Thymus (tissue), 11 donors: Measurements from ENCODE around the gene SMIM23. TPM values are rescaled to one million over a fixed set of nuclear protein-coding genes. Genes with fewer than 3 reads are reported as not detected.

Source experiments
- DNase-seq, 9 donors: peaks; one replicate each; pipeline ENCODE4 v3.0.0-alpha.2; 2013; ENCODE audit warnings: low spot score in 9 of 9, low read depth in 6 of 9, missing footprints in 1 of 9
- H3K27ac ChIP-seq, 2 donors: one replicate each; pipeline ENCODE4 v1.5.1; 2013; ENCODE audit warnings: control low read depth in 1 of 2, low read depth in 1 of 2, low read length in 1 of 2, mild to moderate bottlenecking in 1 of 2, moderate library complexity in 1 of 2
- H3K27me3 ChIP-seq, 2 donors: one replicate each; pipeline ENCODE4 v1.5.1; 2013; ENCODE audit warnings: low read length in 1 of 2; ENCODE audit not compliant: control insufficient read depth in 2 of 2, insufficient read depth in 1 of 2
- H3K36me3 ChIP-seq, 2 donors: one replicate each; pipeline ENCODE4 v1.5.1; 2013; ENCODE audit warnings: low read length in 1 of 2, mild to moderate bottlenecking in 1 of 2, moderate library complexity in 1 of 2; ENCODE audit not compliant: control insufficient read depth in 2 of 2, insufficient read depth in 2 of 2
- H3K4me1 ChIP-seq, 2 donors: one replicate each; pipeline ENCODE4 v1.5.1; 2013; ENCODE audit warnings: low read length in 2 of 2; ENCODE audit not compliant: control insufficient read depth in 2 of 2, insufficient read depth in 2 of 2
- H3K4me3 ChIP-seq, 2 donors: one replicate each; pipeline ENCODE4 v1.5.1; 2013; ENCODE audit warnings: low read length in 2 of 2, control low read depth in 1 of 2, mild to moderate bottlenecking in 1 of 2
- H3K9me3 ChIP-seq, 2 donors: one replicate each; pipeline ENCODE4 v1.5.1; 2013; ENCODE audit warnings: low read length in 1 of 2, mild to moderate bottlenecking in 1 of 2; ENCODE audit not compliant: control insufficient read depth in 2 of 2, insufficient read depth in 1 of 2
- WGBS: extraction: QIAGEN DNeasy Blood & Tissue Kit; methylation state at CpG from one replicate; pipeline ENCODE4 v1.1.7; 2013; 5-methylcytosine and 5-hydroxymethylcytosine counted together
- polyA plus RNA-seq: library from polyadenylated mRNA; stranded (reverse); fragments of 200-250 nt; gene quantifications from one replicate; pipeline ENCODE4 v1.2.3, GENCODE V29; 2013
- total RNA-seq: library from RNA; stranded (reverse); fragments of 120-200 nt; gene quantifications from one replicate; pipeline ENCODE4 v1.2.4, GENCODE V29; 2013
- donor health status: healthy.

Gene SMIM23
- total and polyA plus RNA-seq, 2 donors, result 0.02 TPM; not detected in 1

- H3K27me3 ChIP-seq, result no peaks in the 10 kb centered on the region
- no peak overlapping the region for H3K27ac ChIP-seq
- peaks cover 0 to 5% of the 10 kb centered on the region in 2 donors for H3K4me1 ChIP-seq
- no peak for DNase-seq
- no peaks in the 10 kb centered on the region for H3K36me3 ChIP-seq
- peaks cover 0 to 3% of the 10 kb centered on the region in 2 donors for H3K9me3 ChIP-seq
- no peak overlapping the region for H3K4me3 ChIP-seq
Observed at GRCh38 chr5:171837522-171837921, 51.9 kb downstream of the SMIM23 start.

DNA sequence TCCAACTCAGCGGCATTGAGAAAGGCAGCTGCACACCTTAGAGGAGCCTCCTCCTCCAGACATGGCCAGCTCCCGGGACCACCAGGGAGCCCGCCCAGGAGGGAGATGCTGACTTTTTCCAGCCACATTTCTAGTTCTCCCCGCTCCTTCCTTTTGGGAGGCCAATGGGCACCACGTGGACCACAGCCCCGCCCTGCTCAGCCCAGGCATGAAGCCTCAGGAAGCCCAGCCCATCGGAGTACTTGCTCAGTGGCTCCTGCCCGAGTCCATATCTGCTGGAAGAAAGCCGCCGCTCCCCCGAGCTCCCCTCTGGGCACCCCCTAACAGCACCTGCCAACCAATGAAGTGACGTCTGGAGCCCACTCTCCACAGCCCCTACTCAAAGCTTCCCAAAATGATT lies 52.4 kb downstream of the SMIM23 start:
- no peaks in the 10 kb centered on the region for H3K36me3 ChIP-seq
- no peak overlapping the region for H3K4me3 ChIP-seq
- peaks cover 0 to 9% of the 10 kb centered on the region in 2 donors for H3K4me1 ChIP-seq
- DNase-seq, result no peak
- H3K9me3 ChIP-seq, result peaks cover 0 to 3% of the 10 kb centered on the region in 2 donors
- no peak overlapping the region for H3K27ac ChIP-seq
- H3K27me3 ChIP-seq, result no peaks in the 10 kb centered on the region
- WGBS, result 86% methylated on average over 12 of the region's 12 CpGs

- WGBS, result 95% methylated on average over 2 of the region's 2 CpGs
- no peak for DNase-seq
- H3K4me3 ChIP-seq, result no peak overlapping the region
- H3K36me3 ChIP-seq, result no peaks in the 10 kb centered on the region
- H3K9me3 ChIP-seq, result no peaks in the 10 kb centered on the region
- peaks cover 0 to 9% of the 10 kb centered on the region in 2 donors for H3K4me1 ChIP-seq
- H3K27ac ChIP-seq, result no peak overlapping the region
- H3K27me3 ChIP-seq, result no peaks in the 10 kb centered on the region
Observed at GRCh38 chr5:171839112-171839511, 53.5 kb downstream of the SMIM23 start.

GRCh38 chr5:171840066-171840465 lies 54.4 kb downstream of the SMIM23 start:
- Histone ChIP-seq H3K27me3 (no peaks in the 10 kb centered on the region), H3K36me3 (no peaks in the 10 kb centered on the region), H3K9me3 (no peaks in the 10 kb centered on the region), H3K4me3 (no peak overlapping the region), H3K4me1 (peaks cover 0 to 9% of the 10 kb centered on the region in 2 donors), H3K27ac (no peak overlapping the region)
- WGBS, result 48% methylated on average over 2 of the region's 2 CpGs
- DNase-seq, result peak in 1 of 9 donors; percentile 13

Other genes starting within 250 kb of the SMIM23 start
- gene FBXW11, start 220.8 kb downstream of the SMIM23 start, total RNA-seq, result 27.5 TPM
- 12.5 TPM for gene FBXW11, start 220.8 kb downstream of the SMIM23 start, polyA plus RNA-seq